Measurements from ENCODE around the gene MRS2.

MRS2 gene

DNA sequence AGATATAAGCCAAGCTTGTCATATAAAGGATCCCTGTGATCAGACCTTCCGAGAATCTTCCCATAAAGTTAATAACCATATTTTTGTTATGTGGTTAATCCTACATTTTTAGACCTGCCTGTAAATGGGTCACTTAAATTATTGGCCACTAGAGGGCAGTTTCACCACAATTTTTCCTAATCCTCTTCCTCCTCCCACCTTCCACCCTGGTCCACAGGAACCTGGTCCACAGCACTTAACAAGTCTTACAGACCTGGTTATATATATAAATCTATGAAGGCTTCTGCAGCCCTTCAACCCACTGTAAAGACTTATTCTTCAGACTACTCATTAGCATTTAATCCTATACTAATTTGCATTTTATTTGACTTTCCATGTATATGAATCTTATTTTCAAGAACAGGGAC, 28.3 kb downstream of the MRS2 start:
- no peak for DNase-seq (ENCODE audit: low read depth in 2 of 2)

GRCh38 chr6:24432611-24433010, 29.9 kb downstream of the MRS2 start:
- DNase-seq (ENCODE audit: low read depth in 2 of 2): no peak

DNA sequence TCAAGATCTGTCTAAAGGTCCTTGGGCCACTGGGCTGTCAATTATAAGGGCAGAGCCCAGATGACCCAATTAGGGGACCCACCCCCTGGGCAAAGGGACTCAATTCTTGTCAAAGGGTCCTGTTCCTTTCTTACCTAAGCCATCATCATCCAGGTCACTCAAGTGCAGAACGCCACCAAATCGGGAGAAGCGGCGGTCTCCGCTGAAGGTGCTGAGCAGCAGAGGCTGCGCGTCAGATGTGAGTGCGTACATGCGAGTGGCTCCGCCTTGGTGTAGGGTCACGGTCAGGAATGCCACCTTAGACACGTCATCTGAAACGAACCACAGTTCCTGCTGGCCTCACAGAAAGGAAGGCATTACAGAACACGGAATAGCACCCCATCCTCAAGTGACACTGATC, 34.2 kb downstream of the MRS2 start:
- DNase-seq (ENCODE audit: low read depth in 2 of 2): no peak

- no peak for DNase-seq (ENCODE audit: low read depth in 2 of 2)
These were observed 37.3 kb downstream of the MRS2 start for GRCh38 chr6:24439858-24440539.

DNA sequence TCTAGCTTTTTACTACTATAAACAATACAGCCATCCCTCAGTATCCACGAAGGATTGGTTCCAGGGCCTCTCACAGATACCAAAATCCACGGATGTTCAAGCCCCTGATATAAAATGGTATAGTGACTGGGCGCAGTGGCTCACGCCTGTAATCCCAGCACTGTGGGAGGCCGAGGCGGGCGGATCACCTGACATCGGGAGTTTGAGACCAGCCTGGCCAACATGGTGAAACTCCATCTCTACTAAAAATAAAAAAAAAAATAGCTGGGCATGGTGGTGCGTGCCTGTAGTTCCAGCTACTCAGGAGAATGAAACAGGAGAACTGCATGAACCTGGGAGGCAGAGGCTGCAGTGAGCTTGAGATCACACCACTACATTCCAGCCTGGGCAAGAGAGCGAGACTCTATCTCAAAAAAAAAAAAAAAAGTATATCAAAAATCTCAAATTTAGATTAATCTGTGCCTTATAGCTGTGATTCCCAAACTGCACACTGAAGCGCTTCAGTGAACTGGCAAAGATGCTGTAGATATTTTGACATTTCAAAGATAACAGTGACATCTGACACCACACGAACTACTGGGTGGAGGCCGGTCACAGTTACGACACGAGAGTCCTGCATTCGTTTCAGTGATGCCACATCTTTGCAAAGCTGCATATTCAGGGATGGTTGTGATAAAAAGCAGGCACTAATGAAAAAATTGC, 38.3 kb downstream of the MRS2 start:
- no peak for DNase-seq (ENCODE audit: low read depth in 2 of 2)

- no peak for DNase-seq (ENCODE audit: low read depth in 2 of 2)
These were observed 38.8 kb downstream of the MRS2 start for GRCh38 chr6:24441599-24441904.

DNA sequence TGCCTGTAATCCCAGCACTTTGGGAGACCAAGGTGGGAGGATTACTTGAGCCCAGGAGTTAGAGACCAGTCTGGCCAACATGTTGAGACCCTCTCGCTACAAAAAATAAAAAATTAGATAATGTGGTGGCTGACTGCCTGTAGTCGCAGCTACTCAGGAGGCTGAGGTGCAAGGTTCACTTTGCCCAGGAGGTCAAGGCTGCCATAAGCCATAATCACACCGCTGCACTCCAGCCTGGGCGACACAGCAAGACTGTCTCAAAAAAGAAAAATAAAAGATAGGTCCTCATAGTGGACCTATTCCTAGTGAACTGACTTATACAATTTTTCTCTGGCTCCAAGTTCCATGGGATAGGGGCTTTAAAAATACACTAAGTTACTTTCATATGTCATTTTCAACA, 41.9 kb downstream of the MRS2 start:
- DNase-seq (ENCODE audit: low read depth in 2 of 2): no peak

DNA sequence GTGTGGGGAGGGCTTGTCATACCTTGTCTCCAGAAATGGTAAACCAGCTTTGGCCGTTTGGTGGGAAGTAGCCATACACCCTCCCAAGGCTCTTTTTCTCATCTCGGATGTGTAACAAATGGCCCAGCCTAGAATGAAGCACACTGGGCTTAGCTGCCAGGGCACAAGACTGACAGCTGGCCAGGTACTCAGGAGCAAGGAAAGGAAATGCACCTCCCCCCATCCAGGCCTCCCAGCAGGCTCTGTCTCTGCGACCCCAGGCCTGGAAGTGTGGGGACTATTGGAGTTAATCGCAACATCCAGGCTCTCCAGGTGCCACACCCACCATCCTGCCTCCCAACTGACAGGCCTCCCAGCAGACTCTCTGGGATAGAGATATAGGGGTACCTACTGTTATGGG, 43.0 kb downstream of the MRS2 start:
- no peak for DNase-seq (ENCODE audit: low read depth in 2 of 2)

DNA sequence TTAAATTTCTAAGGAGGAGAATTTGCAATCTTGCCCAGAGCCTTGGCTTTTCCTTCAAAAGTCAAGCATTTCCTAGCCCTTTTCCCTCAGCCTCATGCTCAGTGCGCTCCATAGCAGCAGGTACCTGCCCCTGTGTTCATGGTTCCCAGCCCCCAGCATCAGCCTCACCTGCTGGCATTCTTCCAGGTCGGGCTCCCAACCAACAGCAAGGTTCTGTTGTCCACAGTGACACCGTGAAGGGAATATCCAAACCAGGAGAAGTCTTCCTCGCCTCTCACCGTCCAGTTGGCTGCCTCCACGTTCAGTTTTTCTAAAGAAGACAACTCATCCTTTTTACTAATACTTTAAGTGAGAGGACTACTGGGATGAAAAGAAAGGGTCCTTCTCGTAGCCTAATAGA, 43.9 kb downstream of the MRS2 start:
- DNase-seq (ENCODE audit: low read depth in 2 of 2): no peak

DNA sequence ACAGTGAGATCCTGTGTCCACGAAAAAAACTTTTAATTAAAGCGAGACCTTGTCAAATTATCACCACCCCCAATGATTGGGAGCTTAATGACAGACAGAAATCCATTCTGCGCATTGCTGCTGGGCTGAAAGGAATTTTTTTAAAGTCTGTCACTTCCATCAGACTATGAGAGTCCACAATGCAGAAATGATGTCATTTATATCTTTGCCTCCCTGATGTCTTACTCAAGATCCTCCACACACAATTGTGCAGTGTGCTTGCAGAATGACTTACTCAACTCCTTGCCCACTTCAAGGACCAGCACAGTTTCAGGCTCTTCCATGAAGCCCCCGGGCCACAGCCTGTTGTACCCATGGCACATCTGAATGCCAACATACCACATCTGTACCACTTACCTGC, 45.7 kb downstream of the MRS2 start:
- no peak for DNase-seq (ENCODE audit: low read depth in 2 of 2)

DNA sequence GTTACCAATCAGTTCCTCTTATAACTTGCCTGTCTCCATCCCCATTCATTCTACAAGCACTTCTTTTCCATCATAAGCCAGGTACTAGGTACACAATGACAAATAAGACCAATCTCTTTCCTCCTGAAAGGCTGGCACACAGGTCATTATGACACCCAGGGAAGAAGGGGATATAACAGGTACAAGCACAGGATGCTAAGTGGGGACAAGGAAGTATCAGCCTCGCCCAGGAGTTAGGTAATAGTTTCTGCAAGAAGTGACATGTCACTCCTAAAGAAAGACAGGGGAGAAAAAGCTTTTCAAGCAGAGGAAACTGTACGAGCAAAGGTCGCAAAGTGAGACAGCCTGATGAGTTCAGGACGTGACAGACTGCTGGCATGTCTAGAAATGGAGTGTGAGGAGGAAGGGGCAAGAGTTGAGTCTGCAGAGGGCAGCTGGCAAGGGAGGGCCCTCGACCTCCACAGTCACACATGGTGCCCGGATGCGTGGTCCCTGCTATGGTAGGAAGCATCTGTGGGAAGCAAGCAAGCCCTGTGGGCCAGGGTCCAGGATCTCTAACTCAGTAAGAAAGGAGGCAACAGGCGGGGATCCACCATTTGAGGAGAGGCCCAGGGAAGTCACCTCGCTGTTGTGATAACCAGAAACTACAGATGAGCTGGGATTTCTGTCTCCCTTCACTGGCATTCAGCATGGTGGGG, 46.2 kb downstream of the MRS2 start:
- DNase-seq (ENCODE audit: low read depth in 2 of 2): no peak

DNA sequence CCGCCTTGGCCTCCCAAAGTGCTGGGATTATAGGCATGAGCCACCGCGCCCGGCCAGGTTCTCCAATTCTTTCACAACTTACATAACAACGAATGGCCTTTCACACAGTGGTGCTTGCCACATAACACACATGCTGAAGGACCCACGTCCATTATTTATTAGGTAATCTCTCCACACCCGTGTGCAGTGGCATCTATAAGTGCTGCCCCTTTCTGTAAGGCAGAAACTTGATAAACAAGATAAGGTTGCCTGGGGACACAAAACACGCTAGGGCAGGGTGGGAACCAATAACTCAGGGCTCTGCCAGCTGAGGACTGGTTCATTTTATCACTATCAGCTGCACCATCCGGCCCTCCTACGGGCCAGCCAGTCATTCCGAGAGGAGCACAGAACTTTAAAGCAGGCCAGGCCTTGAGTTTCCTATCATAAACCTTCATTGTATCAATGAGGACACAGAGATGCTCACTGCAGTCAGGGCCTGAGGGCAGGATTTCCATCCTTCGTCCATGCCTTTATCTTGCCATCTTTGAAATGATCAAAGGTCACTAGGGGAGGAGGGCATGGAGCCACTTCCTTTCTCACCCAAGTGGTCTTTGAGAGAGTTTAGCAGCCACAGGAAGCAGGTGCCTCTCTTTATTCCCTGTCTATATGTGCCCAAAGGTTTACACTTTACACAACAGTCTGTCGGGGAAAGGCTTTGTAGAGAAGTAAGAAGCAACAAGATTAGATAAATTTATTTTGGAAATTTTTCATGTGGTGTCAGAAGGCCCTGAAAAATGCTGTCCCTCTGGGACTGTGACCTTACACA, 49.0 kb downstream of the MRS2 start:
- DNase-seq (ENCODE audit: low read depth in 2 of 2): no peak

- no peak for DNase-seq (ENCODE audit: low read depth in 2 of 2)
These were observed 51.2 kb downstream of the MRS2 start for GRCh38 chr6:24453921-24454320.

- no peak for DNase-seq (ENCODE audit: low read depth in 2 of 2)
These were observed 51.7 kb downstream of the MRS2 start for GRCh38 chr6:24454452-24454851.

- DNase-seq (ENCODE audit: low read depth in 2 of 2): no peak
These were observed 52.3 kb downstream of the MRS2 start for GRCh38 chr6:24455061-24455460.

- no peak for DNase-seq (ENCODE audit: low read depth in 2 of 2)
These were observed 55.4 kb downstream of the MRS2 start for GRCh38 chr6:24458134-24458533.

DNA sequence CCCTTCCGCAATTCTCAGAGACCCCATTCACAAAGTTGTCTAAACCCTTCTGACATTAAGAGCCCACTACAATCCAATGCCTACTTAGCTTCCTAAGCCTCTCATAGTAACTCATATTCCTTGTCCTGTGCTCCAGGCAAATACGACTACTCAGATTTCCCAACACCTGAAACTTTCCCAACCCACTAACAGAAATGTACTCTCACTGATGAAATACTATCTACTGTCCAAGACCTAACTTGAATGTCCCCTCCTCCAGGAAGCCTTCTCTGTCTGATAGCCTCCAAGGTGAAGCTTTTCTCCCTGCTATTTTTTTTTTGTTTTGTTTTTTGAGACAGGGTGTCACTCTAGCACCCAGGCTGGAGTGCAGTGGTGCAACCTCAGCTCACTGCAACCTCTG, 56.2 kb downstream of the MRS2 start:
- DNase-seq (ENCODE audit: low read depth in 2 of 2): no peak

DNA sequence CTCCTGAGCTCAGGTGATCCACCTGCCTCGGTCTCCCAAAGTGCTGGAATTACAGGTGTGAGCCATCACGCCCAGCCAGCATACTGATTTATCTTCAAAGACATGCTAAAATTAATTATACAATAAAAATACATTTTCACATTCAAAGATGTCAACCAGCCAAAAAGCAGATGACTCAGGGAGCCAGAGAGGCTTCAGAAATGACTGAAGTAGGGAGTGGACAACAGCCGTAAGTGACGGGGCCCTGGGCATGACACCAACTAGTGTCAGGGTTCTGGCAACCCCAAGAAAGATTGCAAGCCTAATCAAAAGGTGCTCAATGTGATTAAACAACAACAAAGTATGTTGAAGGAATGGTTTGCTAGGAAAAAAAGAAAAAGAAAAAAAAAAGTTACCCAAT, 58.2 kb downstream of the MRS2 start:
- no peak for DNase-seq (ENCODE audit: low read depth in 2 of 2)

DNA sequence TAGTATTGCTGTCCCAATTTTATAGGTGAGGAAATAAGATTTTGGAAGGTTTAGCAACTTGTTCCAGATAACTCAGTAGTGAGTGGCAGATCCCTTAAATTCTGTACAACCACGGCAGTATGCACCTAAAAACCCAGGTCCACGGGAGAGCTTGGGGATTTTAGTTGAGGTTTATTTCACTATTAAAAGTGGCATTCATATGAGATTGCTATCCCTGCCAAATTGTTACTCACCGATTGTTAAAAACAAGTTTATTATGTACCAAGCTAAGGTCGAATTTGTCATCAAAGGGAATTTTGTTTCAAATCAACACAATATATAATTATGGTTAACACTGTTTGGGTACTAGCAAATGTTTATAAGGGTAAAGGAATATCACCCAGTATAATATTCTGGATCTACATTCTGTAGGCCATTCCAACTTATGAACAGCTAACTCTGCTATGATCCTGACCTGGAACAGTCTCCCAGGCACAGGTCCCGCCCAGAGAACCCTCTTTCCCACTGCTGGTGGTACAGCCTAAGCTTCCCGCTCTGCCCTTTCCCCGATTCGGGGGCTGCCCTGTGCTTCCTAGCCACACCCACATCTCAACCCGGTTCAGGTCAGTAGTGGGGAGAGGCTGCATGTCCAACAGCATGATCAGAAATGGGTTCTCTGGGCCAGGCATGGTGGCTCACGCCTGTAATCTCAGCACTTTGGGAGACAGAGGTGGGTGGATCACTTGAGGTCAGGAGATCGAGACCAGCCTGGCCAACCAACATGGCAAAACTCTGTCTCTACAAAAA, 61.7 kb downstream of the MRS2 start:
- no peak for DNase-seq (ENCODE audit: low read depth in 2 of 2)

DNA sequence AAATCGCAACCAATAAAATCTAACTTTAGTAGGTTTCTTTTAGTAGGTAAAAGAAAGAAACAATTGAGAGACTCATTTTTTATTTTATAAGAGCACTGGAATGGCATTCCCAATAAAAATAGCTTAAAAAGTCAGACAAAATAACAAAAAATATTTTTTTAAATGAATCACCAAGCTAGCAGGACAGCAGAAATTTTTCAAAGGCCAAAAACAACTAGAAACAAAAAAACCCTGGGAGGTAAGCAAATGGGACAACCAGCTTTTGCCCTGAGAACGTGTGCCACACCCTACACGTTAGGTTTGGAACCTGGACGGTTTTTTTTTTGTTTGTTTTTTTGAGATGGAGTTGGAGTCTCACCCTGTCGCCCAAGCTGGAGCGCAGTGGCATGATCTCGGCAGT, 67.1 kb downstream of the MRS2 start:
- no peak for DNase-seq (ENCODE audit: low read depth in 2 of 2)

DNA sequence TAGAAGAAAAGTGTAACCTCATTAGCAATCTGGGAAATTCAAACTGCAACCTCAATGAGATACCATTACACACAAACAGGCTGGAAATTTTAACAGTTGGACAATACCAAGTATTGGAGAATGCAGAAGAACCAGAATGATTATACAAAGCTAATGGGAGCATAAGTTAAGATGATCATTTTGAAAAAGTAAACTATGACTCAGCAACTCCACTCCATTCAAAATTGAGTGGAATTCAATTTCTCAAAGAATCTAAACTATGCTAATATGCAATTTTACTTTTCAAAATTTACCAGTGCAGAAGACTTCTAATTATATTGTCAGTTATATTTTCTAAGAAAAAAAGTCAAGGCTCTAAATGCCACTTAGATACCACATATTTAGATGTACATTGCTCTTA, 69.4 kb downstream of the MRS2 start:
- no peak for DNase-seq (ENCODE audit: low read depth in 2 of 2)
